Measurements from ENCODE around the gene SLC22A23.

The SLC22A23 gene

DNA sequence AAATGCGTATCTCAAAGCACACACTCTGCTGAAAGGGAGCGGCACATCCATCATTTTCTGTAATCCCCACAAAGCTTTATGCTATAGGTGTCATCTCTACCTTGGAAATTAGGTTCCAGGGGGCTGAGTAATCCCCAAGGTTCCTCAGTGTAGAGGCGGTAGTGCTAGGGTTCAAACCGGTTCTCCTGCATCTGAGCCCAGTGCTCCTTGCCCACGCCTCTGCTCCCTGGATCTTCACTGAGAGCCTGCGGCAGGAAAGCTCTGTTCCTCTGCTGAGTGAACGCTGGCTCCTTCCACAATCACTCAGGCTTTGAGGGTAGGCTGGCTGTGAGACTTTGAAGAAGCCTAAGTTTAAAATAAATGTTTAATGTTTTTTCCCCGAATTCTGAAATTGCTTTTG, 24.9 kb downstream of the SLC22A23 start:
- no peak overlapping the region for H3K9ac ChIP-seq (ENCODE audit: insufficient read length)
- no peaks in the 10 kb centered on the region for H3K9me3 ChIP-seq (ENCODE audit: low read depth, low read length)
- H3K36me3 ChIP-seq (ENCODE audit: insufficient read depth, low read length) = no peaks in the 10 kb centered on the region
- no peak overlapping the region for H3K4me3 ChIP-seq
- DNase-seq (ENCODE audit: low read depth, low spot score) = no peak
- no peak for TF ChIP-seq EZH2 (IDR thresholded peaks at IDR 0.05)
- no peak for TF ChIP-seq POLR2AphosphoS5 (IDR thresholded peaks at IDR 0.05; ENCODE audit: borderline replicate concordance, low read depth, low read length)
- no peak for TF ChIP-seq FOXP2 (optimal IDR thresholded peaks at IDR 0.05; ENCODE audit: control extremely low read depth, extremely low read length, insufficient read depth)
- H3K27ac ChIP-seq = no peak overlapping the region

DNA sequence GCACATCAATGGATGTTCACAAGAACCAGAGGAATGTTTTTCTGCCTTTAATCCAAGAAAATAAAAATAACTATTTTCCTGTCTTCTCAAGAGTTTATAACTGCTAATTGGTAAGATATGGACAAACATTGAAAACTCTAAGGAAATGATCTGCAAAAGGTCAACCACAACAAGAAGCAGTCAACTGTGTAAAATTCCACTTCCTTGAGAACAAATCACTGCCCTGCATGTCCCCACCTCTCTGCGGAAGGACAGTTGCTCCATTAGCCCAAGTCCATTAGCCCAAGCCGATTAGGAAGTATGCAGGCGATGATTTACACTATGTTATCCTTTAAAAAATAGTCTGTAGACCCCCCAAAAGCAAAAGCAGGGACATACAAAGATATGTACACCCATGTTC, 27.6 kb downstream of the SLC22A23 start:
- DNase-seq (ENCODE audit: low read depth, low spot score) = no peak
- no peak overlapping the region for H3K4me3 ChIP-seq
- no peaks in the 10 kb centered on the region for H3K9me3 ChIP-seq (ENCODE audit: low read depth, low read length)
- no peak for TF ChIP-seq POLR2AphosphoS5 (IDR thresholded peaks at IDR 0.05; ENCODE audit: borderline replicate concordance, low read depth, low read length)
- no peak for TF ChIP-seq FOXP2 (optimal IDR thresholded peaks at IDR 0.05; ENCODE audit: control extremely low read depth, extremely low read length, insufficient read depth)
- no peak for TF ChIP-seq EZH2 (IDR thresholded peaks at IDR 0.05)
- no peak overlapping the region for H3K27ac ChIP-seq
- no peaks in the 10 kb centered on the region for H3K36me3 ChIP-seq (ENCODE audit: insufficient read depth, low read length)
- H3K9ac ChIP-seq (ENCODE audit: insufficient read length) = no peak overlapping the region

DNA sequence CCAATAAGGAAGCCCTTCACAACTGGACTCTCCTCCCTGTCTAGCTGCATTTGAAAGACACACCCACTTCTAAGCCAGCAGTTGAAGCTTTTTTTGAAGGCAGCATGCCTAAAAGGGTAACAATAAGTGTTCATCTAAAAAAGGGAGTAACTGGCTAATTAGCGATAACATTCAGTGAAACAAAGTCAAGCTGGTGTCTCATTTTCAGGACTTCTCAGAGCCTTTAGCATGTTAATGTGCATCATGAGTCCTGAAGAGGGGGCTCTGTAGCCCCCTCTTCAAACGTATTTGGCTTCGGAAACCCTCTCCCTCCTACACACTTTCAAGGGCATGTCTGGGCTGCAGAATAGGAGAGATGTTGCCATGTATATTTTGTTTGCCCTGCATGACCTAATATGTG, 28.1 kb downstream of the SLC22A23 start:
- Histone ChIP-seq H3K9me3 (ENCODE audit: low read depth, low read length) (no peaks in the 10 kb centered on the region), H3K4me3 (no peak overlapping the region), H3K9ac (ENCODE audit: insufficient read length) (no peak overlapping the region), H3K27ac (no peak overlapping the region), H3K36me3 (ENCODE audit: insufficient read depth, low read length) (no peaks in the 10 kb centered on the region)
- TF ChIP-seq POLR2AphosphoS5 (IDR thresholded peaks at IDR 0.05; ENCODE audit: borderline replicate concordance, low read depth, low read length) (no peak), EZH2 (IDR thresholded peaks at IDR 0.05) (no peak), FOXP2 (optimal IDR thresholded peaks at IDR 0.05; ENCODE audit: control extremely low read depth, extremely low read length, insufficient read depth) (no peak)
- no peak for DNase-seq (ENCODE audit: low read depth, low spot score)

GRCh38 chr6:3428247-3428646, 28.6 kb downstream of the SLC22A23 start:
- H3K4me3 ChIP-seq = no peak overlapping the region
- H3K9me3 ChIP-seq (ENCODE audit: low read depth, low read length) = no peaks in the 10 kb centered on the region
- H3K27ac ChIP-seq = no peak overlapping the region
- H3K36me3 ChIP-seq (ENCODE audit: insufficient read depth, low read length) = no peaks in the 10 kb centered on the region
- no peak for DNase-seq (ENCODE audit: low read depth, low spot score)
- TF ChIP-seq EZH2 (IDR thresholded peaks at IDR 0.05) (no peak), POLR2AphosphoS5 (IDR thresholded peaks at IDR 0.05; ENCODE audit: borderline replicate concordance, low read depth, low read length) (no peak), FOXP2 (optimal IDR thresholded peaks at IDR 0.05; ENCODE audit: control extremely low read depth, extremely low read length, insufficient read depth) (no peak)
- no peak overlapping the region for H3K9ac ChIP-seq (ENCODE audit: insufficient read length)

- H3K27ac ChIP-seq = no peak overlapping the region
- no peak overlapping the region for H3K4me3 ChIP-seq
- H3K9me3 ChIP-seq (ENCODE audit: low read depth, low read length) = no peaks in the 10 kb centered on the region
- H3K9ac ChIP-seq (ENCODE audit: insufficient read length) = no peak overlapping the region
- H3K36me3 ChIP-seq (ENCODE audit: insufficient read depth, low read length) = no peaks in the 10 kb centered on the region
- TF ChIP-seq EZH2 (IDR thresholded peaks at IDR 0.05) (no peak), FOXP2 (optimal IDR thresholded peaks at IDR 0.05; ENCODE audit: control extremely low read depth, extremely low read length, insufficient read depth) (no peak), POLR2AphosphoS5 (IDR thresholded peaks at IDR 0.05; ENCODE audit: borderline replicate concordance, low read depth, low read length) (no peak)
- DNase-seq (ENCODE audit: low read depth, low spot score) = no peak
Observed at GRCh38 chr6:3427687-3428085, 29.2 kb downstream of the SLC22A23 start.

DNA sequence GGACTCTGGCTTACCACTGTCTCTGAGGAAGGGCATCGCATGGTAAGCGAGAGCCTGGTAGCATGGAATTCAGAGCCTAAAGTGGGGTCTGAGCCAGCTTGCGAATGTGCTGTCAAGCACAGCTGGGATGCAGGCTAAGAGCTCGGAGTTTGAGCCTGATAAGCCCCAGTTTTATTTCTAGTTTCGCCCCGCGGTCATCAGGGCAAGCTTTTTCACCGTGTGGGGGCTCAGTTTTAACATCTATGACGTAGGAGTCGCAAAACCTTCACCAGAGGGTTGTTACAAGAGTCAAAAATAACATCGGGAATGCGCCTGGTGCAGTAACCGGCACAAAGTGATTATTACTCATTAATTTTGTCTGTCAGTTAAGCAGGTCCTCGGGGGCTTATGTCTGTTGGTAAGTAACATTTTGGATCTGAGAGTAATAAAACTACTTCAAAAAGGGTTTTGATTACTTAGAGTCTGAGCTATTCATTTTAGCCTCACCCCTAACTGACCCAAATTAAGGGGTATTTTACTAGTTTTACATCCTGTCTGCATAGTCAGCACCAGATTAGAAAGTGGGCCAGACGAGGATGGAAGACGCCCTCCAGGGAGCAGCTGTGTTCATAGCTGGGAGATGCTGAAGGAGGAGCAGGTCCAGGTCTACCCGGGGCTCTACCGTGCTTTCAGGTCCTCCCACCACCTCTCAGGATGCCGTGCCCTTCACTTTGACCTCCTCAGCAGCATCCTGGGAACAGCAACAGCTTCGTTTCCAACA, 29.7 kb downstream of the SLC22A23 start:
- no peak overlapping the region for H3K9ac ChIP-seq (ENCODE audit: insufficient read length)
- no peak overlapping the region for H3K27ac ChIP-seq
- no peaks in the 10 kb centered on the region for H3K9me3 ChIP-seq (ENCODE audit: low read depth, low read length)
- no peak for DNase-seq (ENCODE audit: low read depth, low spot score)
- TF ChIP-seq EZH2 (IDR thresholded peaks at IDR 0.05) = no peak
- TF ChIP-seq FOXP2 (optimal IDR thresholded peaks at IDR 0.05; ENCODE audit: control extremely low read depth, extremely low read length, insufficient read depth) = no peak
- no peak for TF ChIP-seq POLR2AphosphoS5 (IDR thresholded peaks at IDR 0.05; ENCODE audit: borderline replicate concordance, low read depth, low read length)
- no peak overlapping the region for H3K4me3 ChIP-seq
- H3K36me3 ChIP-seq (ENCODE audit: insufficient read depth, low read length) = no peaks in the 10 kb centered on the region

- no peaks in the 10 kb centered on the region for H3K36me3 ChIP-seq (ENCODE audit: insufficient read depth, low read length)
- H3K9me3 ChIP-seq (ENCODE audit: low read depth, low read length) = no peaks in the 10 kb centered on the region
- H3K4me3 ChIP-seq = no peak overlapping the region
- TF ChIP-seq FOXP2 (optimal IDR thresholded peaks at IDR 0.05; ENCODE audit: control extremely low read depth, extremely low read length, insufficient read depth) (no peak), POLR2AphosphoS5 (IDR thresholded peaks at IDR 0.05; ENCODE audit: borderline replicate concordance, low read depth, low read length) (no peak), EZH2 (IDR thresholded peaks at IDR 0.05) (no peak)
- DNase-seq (ENCODE audit: low read depth, low spot score) = no peak
- no peak overlapping the region for H3K9ac ChIP-seq (ENCODE audit: insufficient read length)
- H3K27ac ChIP-seq = no peak overlapping the region
Observed at GRCh38 chr6:3426091-3426926, 30.5 kb downstream of the SLC22A23 start.

DNA sequence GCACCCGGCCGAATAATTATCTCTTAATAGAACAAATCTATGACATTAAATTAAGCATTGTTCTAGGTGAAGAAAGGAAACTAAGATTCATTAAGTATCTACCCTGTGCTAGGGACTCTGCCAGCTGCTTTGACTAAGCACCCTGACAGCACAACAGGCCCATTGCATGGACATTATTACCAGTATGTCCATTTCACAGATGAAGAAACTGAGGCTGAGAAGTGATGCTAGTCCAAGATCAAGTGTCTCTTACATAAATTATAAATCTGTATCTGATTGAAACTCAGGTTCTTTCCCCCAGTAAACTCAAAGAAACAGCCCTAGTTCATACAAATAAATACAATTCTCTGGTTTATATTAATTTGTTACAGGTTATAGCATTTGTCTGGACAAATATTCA, 31.3 kb downstream of the SLC22A23 start:
- TF ChIP-seq EZH2 (IDR thresholded peaks at IDR 0.05) (no peak), POLR2AphosphoS5 (IDR thresholded peaks at IDR 0.05; ENCODE audit: borderline replicate concordance, low read depth, low read length) (no peak), FOXP2 (optimal IDR thresholded peaks at IDR 0.05; ENCODE audit: control extremely low read depth, extremely low read length, insufficient read depth) (no peak)
- no peak for DNase-seq (ENCODE audit: low read depth, low spot score)
- Histone ChIP-seq H3K9ac (ENCODE audit: insufficient read length) (no peak overlapping the region), H3K36me3 (ENCODE audit: insufficient read depth, low read length) (no peaks in the 10 kb centered on the region), H3K27ac (no peak overlapping the region), H3K9me3 (ENCODE audit: low read depth, low read length) (no peaks in the 10 kb centered on the region), H3K4me3 (no peak overlapping the region)

Measured in SK-N-MC (cell line).